HK-2 (cell line): ENCODE results near the gene DOP1B.

Experiments
- DNase-seq: peaks from one replicate; pipeline ENCODE4 v3.0.0-alpha.2; 2018; ENCODE audit not compliant: unreplicated experiment

Gene DOP1B

GRCh38 chr21:36204980-36205379, 48.4 kb downstream of the DOP1B start:
- no peak for DNase-seq

GRCh38 chr21:36205962-36206361, 49.3 kb downstream of the DOP1B start:
- no peak for DNase-seq
